ENCODE measurements around the gene CD226. TPM values are rescaled to one million over a fixed set of nuclear protein-coding genes. Genes with fewer than 3 reads are reported as not detected.
"Not testable (repeated sequence)": the region's sequence is repeated elsewhere in the genome, so short reads cannot be mapped to it uniquely, and the experiment has no call there.

The CD226 gene
- polyA plus RNA-seq, 6 donors from 2014 or later: 0.11 to 1.1 (median 0.75) TPM

- Mint-ChIP-seq H3K4me3 (no peak overlapping the region), H3K27me3 (no peaks in the 10 kb centered on the region), H3K4me1 (no peaks in the 10 kb centered on the region), H3K27ac (no peak overlapping the region), H3K36me3 (peaks cover 0 to under 1% of the 10 kb centered on the region in 2 donors), H3K9me3 (no peaks in the 10 kb centered on the region)
- DNase-seq (no peak), ATAC-seq (ENCODE audit: low read depth in 2 of 2) (no peak)
Measured at GRCh38 chr18:69934601-69935265, 12.9 kb downstream of the CD226 start.

- peak overlapping the region in 1 of 6 donors; percentile 33 for H3K27ac Mint-ChIP-seq
- H3K9me3 Mint-ChIP-seq: peaks cover 0 to 4% (median 0%) of the 10 kb centered on the region in 7 donors
- no peaks in the 10 kb centered on the region for H3K36me3 Mint-ChIP-seq
- DNase-seq: no peak
- H3K27me3 Mint-ChIP-seq: no peaks in the 10 kb centered on the region
- ATAC-seq (ENCODE audit: low read depth in 2 of 2): no peak
- no peak overlapping the region for H3K4me3 Mint-ChIP-seq
- no peaks in the 10 kb centered on the region for H3K4me1 Mint-ChIP-seq
Measured at GRCh38 chr18:69929041-69929774, 18.5 kb downstream of the CD226 start.

- Mint-ChIP-seq H3K4me1 (no peaks in the 10 kb centered on the region), H3K36me3 (no peaks in the 10 kb centered on the region), H3K27me3 (no peaks in the 10 kb centered on the region), H3K4me3 (no peak overlapping the region), H3K9me3 (no peaks in the 10 kb centered on the region), H3K27ac (no peak overlapping the region)
- DNase-seq: no peak
- ATAC-seq (ENCODE audit: low read depth in 2 of 2): no peak
Measured at GRCh38 chr18:69916412-69916811, 31.3 kb downstream of the CD226 start.

DNA sequence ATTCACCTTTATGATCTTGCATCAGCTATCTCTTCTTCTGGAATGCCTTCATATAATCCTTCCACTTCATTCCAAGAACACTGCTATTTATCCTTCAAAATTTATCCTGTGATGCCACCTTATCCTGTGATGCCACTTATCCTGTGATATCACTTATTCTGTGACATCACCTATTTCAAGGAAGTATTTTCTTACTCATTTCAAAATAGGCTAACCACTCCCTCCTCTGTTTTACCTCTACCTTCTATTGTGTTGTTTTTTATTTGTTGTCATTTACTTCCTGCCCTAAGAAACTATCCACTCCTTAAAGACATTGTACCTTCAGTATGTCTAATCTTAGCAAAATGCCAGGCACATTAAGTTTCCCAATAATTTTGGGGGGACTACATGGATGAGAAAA, 38.8 kb downstream of the CD226 start:
- Mint-ChIP-seq H3K36me3 (no peaks in the 10 kb centered on the region), H3K4me3 (no peak overlapping the region), H3K27ac (no peak overlapping the region)

GRCh38 chr18:69906765-69907164, 40.9 kb downstream of the CD226 start:
- Mint-ChIP-seq H3K4me3 (no peak overlapping the region), H3K4me1 (no peaks in the 10 kb centered on the region), H3K9me3 (no peaks in the 10 kb centered on the region), H3K27ac (no peak overlapping the region), H3K36me3 (no peaks in the 10 kb centered on the region), H3K27me3 (no peaks in the 10 kb centered on the region)
- DNase-seq (no peak), ATAC-seq (ENCODE audit: low read depth in 2 of 2) (no peak)

More for the DNA sequence above, 38.8 kb downstream of the CD226 start:
- Mint-ChIP-seq H3K4me1 (no peaks in the 10 kb centered on the region), H3K27me3 (no peaks in the 10 kb centered on the region), H3K9me3 (no peaks in the 10 kb centered on the region)
- ATAC-seq (ENCODE audit: low read depth in 2 of 2) (no peak), DNase-seq (no peak)

GRCh38 chr18:69900941-69901340, 46.7 kb downstream of the CD226 start:
- Mint-ChIP-seq H3K4me1 (peaks cover 0 to 8% (median 0%) of the 10 kb centered on the region in 3 donors), H3K9me3 (peaks cover 0 to 7% (median 0%) of the 10 kb centered on the region in 7 donors), H3K27me3 (no peaks in the 10 kb centered on the region), H3K27ac (no peak overlapping the region), H3K4me3 (no peak overlapping the region), H3K36me3 (no peaks in the 10 kb centered on the region)
- ATAC-seq (ENCODE audit: low read depth in 2 of 2) (no peak), DNase-seq (no peak)

- not testable (repeated sequence) for H3K9me3 Mint-ChIP-seq; DNase-seq; ATAC-seq (ENCODE audit: low read depth in 2 of 2); H3K4me3 Mint-ChIP-seq; H3K36me3 Mint-ChIP-seq; H3K27me3 Mint-ChIP-seq; H3K4me1 Mint-ChIP-seq; H3K27ac Mint-ChIP-seq
Measured at GRCh38 chr18:69899154-69899923, 48.3 kb downstream of the CD226 start.

GRCh38 chr18:69898241-69898861, 49.3 kb downstream of the CD226 start:
- Mint-ChIP-seq H3K27me3 (no peaks in the 10 kb centered on the region), H3K27ac (no peak overlapping the region), H3K36me3 (no peaks in the 10 kb centered on the region), H3K9me3 (peaks cover 0 to 7% (median 0%) of the 10 kb centered on the region in 7 donors), H3K4me3 (no peak overlapping the region), H3K4me1 (peaks cover 0 to 8% (median 4%) of the 10 kb centered on the region in 3 donors)
- DNase-seq (no peak), ATAC-seq (ENCODE audit: low read depth in 2 of 2) (no peak)

- Mint-ChIP-seq H3K4me3 (peak overlapping the region in 3 of 8 donors; percentile 1 to 27 (median 13)), H3K9me3 (peaks cover 0 to 7% (median 0%) of the 10 kb centered on the region in 7 donors), H3K27ac (peak overlapping the region in 3 of 6 donors; percentile 1 to 66 (median 6)), H3K4me1 (peaks cover 0 to 8% (median 4%) of the 10 kb centered on the region in 3 donors), H3K36me3 (no peaks in the 10 kb centered on the region), H3K27me3 (no peaks in the 10 kb centered on the region)
- DNase-seq (no peak), ATAC-seq (ENCODE audit: low read depth in 2 of 2) (no peak)
Measured at GRCh38 chr18:69897397-69898108, 50.1 kb downstream of the CD226 start.

DNA sequence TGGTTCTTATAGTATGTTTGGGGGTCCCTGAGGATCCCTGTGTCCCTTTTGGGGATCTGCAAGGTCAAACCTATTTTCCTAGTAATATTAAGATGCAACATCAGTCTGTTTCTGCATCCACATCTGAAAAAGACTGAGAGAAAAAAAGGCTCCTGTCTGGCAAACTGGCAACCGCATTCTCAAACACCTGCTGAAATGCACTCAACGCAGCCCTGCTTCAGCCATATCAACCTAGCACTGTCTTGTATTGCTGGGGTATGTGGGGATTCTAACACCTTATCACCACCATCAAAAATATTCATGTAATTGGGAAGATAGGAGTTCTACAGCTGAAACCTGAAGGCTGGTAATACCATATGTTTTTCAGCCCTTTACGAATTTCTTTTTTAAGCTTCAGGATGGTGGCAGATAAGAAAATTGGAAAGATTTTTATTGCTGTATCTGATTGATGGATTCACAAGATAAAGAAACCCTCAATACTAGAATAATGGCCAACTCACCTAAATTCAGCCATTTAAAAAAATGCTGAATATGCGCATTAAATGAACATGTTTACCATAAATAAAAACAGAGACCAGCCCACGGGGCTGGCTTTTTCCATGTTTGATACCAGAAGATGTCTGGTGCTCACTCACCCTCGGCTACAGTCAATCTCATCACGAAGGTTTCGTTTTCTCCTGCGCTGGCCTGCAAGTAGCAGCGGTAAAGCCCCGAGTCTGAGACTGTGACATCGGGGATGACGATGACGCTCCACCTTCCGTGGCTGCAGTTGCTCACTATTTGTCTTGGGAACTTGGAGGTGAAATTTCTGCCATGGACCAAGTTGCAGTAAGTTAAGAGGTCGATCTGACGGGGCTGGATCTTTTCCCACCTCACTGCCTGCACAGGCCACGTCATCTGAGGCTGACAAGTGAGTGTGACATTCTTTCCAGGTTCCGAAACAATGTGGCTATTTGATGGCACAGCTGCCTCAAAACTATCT, 52.3 kb downstream of the CD226 start:
- Mint-ChIP-seq H3K36me3 (peaks cover 0 to 4% of the 10 kb centered on the region in 2 donors), H3K27me3 (no peaks in the 10 kb centered on the region), H3K4me3 (peak overlapping the region in 1 of 8 donors; percentile 13), H3K27ac (no peak overlapping the region), H3K9me3 (peaks cover 0 to 7% (median 0%) of the 10 kb centered on the region in 7 donors), H3K4me1 (peaks cover 0 to 8% (median 4%) of the 10 kb centered on the region in 3 donors)
- DNase-seq (no peak), ATAC-seq (ENCODE audit: low read depth in 2 of 2) (no peak)

DNA sequence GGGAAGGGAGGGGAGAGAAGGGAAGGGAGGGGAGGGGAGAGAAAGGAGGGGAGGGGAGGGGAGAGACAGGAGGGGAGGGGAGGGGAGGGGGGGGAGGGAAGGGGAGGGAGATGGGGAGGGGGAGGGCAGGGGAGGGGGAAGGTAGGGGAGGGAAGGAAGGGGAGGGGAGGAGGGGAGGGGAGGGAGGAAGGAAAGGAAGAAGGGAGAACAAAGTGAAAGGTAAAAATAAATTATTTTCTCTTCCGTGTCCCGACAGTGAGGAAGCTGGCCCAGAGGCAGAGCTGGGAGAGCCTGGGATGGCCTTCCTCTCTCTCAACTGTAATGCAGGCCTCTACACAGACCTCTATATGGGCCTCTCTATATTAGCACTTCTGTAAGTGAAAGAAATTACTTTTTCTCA, 53.2 kb downstream of the CD226 start:
- peaks cover 0 to 8% (median 4%) of the 10 kb centered on the region in 3 donors for H3K4me1 Mint-ChIP-seq
- no peaks in the 10 kb centered on the region for H3K27me3 Mint-ChIP-seq
- peaks cover 0 to 6% (median 0%) of the 10 kb centered on the region in 7 donors for H3K9me3 Mint-ChIP-seq
- ATAC-seq (ENCODE audit: low read depth in 2 of 2) (no peak), DNase-seq (no peak)
- peaks cover 0 to 8% of the 10 kb centered on the region in 2 donors for H3K36me3 Mint-ChIP-seq
- no peak overlapping the region for H3K4me3 Mint-ChIP-seq
- no peak overlapping the region for H3K27ac Mint-ChIP-seq

- H3K4me1 Mint-ChIP-seq: peaks cover 0 to 4% (median 0%) of the 10 kb centered on the region in 3 donors
- no peak overlapping the region for H3K4me3 Mint-ChIP-seq
- peaks cover 0 to 6% (median 0%) of the 10 kb centered on the region in 7 donors for H3K9me3 Mint-ChIP-seq
- H3K27ac Mint-ChIP-seq: no peak overlapping the region
- DNase-seq (no peak), ATAC-seq (ENCODE audit: low read depth in 2 of 2) (no peak)
- H3K36me3 Mint-ChIP-seq: peaks cover 0 to 8% of the 10 kb centered on the region in 2 donors
- no peaks in the 10 kb centered on the region for H3K27me3 Mint-ChIP-seq
Measured at GRCh38 chr18:69890558-69890957, 57.1 kb downstream of the CD226 start.

All from naive B cell (primary cell).